GM18526 (cell line): ENCODE results near the gene NWD2.

Source experiments
- POLR2A ChIP-seq: IDR thresholded peaks from 3 replicates; pipeline ENCODE4 v1.6.1; 2011; ENCODE audit not compliant: insufficient read length; ENCODE audit errors: extremely low read depth

NWD2 gene

DNA sequence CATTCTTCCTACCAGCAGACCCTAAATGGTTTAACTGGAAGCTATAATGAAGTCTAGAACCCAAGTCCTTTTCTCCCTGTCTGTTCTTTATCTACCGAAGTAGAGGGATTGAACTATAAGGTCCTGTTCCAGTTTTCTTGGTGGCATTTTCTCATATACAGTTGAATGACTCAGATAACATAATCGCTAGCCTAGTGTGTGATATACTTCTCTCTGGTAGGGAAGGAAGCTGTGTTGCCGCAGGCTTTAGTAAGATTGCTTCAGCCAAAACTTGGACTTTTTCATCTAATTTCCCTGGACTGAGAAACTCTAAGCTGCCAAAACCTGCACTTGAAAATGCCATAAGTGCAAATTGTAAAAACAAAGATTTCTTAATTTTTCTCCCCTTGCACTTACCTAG is 123.4 kb downstream of the NWD2 start:
- TF ChIP-seq POLR2A = no peak

- no peak for TF ChIP-seq POLR2A
These were observed 125.5 kb downstream of the NWD2 start for GRCh38 chr4:37370052-37370451.

DNA sequence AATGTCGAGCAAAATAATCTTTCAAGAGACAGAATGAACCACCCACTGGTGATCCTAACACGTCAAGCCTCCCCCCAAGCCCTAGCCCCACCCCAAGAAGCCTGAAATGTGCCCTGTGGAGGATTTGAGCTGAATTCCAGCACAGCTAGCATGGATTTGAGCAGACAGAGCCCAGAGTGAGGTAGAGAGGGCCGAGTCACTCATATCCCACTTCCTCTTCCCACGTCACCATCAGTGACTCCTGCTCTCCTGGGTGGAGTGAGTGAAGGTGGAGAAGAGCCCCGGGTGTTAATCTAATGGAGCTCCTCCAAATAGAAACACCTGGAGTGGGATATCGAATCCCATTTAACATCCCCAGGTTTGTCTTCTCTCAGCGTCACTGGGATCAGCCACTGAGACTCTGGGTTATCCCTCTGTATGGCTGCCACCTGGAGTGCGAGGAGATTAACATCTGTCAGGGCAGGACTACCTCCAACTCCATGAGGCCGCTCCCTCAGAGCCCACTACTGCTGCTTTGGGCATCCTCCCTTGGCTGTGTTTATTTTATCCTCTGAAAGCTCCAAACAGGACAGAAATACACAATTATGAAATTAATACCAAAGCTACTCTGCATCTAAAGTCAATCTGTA is 136.6 kb downstream of the NWD2 start:
- no peak for TF ChIP-seq POLR2A

GRCh38 chr4:37383579-37384229 is 139.2 kb downstream of the NWD2 start:
- TF ChIP-seq POLR2A = no peak

GRCh38 chr4:37385424-37385823 is 140.9 kb downstream of the NWD2 start:
- TF ChIP-seq POLR2A = no peak

GRCh38 chr4:37388681-37389365 is 144.3 kb downstream of the NWD2 start:
- no peak for TF ChIP-seq POLR2A

GRCh38 chr4:37389366-37389765 is 144.8 kb downstream of the NWD2 start:
- TF ChIP-seq POLR2A = no peak

DNA sequence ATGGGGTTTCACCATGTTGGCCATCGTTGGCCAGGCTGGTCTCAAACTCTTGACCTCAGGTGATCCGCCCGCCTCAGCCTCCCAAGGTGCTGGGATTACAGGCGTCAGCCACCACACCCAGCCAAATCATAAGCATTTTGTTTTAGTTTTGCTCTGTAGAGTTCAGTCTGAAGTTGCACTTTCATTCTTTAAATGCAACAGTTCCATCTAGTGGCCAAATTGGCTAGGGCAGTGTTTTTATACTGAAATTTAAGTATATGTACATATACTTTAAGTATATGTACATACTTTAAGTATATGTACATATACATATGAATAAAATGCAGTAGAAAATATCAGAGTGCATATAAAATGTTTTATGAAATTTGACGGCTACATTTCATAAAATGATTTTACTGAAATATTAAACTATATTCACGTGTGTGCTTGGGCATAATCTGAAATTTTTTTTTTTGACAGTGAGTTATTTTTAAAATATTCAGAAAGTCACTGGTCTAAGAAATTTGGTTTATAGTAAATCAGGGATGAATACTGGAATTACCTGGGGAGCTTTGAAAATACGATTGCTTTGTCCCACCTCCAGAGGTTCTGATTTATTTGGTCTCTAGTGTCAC is 145.5 kb downstream of the NWD2 start:
- TF ChIP-seq POLR2A = no peak

- no peak for TF ChIP-seq POLR2A
These were observed 148.1 kb downstream of the NWD2 start for GRCh38 chr4:37392521-37393255.

DNA sequence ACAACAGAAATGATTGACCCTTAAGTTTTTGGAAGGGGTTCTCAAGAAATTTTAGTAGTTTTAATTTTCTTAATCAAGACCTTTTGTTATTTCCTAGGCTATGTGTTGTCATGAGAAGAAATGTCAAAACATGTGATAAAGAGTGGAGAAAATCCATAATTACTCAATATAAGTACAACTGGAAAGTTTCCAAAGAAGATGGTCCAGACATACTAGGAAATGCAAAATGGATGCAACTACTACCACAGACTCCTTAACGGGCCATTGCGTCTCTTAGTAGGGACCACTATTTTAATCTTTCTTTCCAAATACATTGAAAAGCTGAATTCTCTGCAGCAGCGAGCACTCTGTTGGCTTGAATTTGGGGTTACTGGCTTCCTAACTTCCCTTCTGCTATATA is 148.8 kb downstream of the NWD2 start:
- no peak for TF ChIP-seq POLR2A

DNA sequence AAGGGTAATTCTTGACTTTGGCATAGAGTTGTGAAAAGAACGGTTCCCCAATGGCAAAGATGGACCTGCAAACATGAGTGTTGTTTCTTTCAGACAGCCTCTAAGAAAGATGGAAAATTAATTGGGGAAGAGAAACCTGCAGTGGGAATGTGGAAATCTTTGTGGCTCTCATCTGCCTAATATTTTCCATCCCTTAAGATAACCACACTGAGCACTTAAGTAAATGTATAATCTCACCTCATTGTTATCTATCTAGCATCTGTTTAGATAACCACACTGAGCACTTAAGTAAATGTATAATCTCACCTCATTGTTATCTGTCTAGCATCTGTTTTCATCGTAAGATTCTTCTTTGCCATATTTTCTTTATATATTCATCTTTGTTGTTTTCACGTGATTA is 149.3 kb downstream of the NWD2 start:
- no peak for TF ChIP-seq POLR2A

DNA sequence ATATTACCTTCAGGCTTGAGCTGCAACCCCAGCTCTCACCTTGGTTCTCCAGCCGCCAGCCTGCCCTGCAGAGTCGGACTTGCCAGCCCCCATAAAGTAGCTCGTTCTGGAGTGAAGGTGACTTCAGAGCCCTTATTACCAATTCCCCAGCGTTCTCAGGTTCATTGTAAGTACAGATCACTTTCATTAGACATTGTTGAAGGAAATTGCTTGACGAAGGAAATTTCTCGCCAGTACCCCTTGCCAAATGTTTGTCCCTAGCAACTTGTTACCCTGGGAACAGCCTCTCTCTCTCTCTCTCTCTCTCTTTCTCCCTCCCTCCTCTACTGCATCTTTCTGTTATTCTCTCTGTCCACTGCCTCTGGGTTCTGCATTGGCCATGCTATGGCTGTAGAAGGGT is 153.0 kb downstream of the NWD2 start:
- no peak for TF ChIP-seq POLR2A

GRCh38 chr4:37400241-37400881 is 155.8 kb downstream of the NWD2 start:
- TF ChIP-seq POLR2A = no peak

DNA sequence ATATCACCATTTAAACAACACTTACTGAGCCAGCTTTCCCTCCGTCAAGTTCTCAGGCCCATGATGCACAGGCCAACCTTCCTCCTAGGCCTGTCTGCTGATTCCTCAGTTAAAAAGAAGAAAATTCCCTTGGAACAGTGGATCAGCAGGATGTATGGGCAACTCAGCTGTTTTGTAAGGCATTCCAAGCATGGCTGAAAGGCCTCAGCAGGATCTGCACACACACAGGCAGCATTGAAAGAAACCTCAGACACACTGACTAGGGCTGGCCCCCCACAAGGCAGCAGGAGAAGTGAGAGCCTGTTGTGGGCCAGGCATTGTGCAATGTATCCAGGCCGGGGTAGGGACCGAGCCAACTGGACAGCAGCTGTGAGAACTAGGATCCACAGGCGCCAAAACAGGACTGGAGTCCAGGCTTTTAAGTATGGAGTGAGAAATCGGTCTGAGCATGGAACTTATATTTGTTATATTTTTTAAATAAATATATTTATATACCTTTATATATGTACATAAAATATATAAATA is 171.4 kb downstream of the NWD2 start:
- no peak for TF ChIP-seq POLR2A

DNA sequence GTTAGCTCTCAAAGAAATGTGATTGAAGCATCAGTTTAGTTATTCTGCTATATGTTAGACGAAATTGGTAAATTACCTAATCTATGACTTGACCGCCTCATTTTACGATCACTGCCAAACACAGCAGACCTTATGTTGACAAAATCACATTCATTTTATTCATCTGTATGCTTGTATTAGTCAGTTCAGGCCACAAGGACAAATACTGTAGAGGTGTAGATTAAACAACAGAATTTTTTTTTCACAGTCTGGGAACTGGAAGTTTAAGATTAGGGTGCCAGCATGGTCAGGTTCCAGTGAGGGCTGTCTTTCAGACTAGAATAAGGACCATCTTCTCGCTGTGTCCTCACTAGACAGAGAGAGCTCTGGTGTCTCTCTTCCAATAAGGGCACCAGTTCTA is 177.1 kb downstream of the NWD2 start:
- TF ChIP-seq POLR2A = no peak
